GM04503 (cell line): ENCODE measurements around the gene GRID1.

Source experiments
- DNase-seq: peaks from one replicate; pipeline ENCODE4 v3.0.0-alpha.2; 2012; ENCODE audit warnings: low read depth

Gene GRID1

GRCh38 chr10:86291616-86292340 lies 74.8 kb downstream of the GRID1 start:
- DNase-seq: no peak

DNA sequence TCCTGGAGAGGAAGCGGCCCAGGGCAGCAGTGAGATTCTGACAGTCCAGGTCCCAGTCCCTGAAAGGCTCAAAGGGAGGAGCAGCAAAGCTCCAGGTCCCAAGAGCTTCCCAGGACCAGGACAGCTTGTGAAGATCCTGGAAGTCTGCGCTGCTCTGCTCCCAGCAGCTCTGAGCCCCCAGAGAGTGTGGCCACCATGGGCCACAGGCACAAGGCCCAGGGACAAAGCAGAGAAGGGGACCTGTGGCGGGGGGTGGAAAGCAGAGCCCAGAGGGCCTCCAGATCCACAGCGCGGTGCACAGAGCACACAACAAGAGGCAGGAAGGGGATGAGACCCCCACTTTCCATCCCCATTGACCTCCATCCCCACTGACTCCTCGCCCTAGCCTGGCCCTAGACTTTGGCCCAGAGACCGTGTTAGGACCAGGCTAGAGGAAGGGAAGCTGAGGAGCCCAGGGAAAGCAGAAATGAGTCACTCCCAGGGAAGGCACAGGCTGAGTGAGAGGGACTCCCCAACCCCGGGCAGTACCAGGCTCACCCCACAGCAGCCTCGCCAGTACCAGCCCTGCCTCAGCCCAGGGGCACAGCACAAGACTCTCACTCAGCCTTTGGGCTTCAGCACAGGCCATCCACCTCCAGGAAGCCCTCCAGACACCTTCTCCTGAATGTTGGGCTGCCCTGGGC lies 75.5 kb downstream of the GRID1 start:
- DNase-seq: no peak

GRCh38 chr10:86289577-86289868 lies 77.1 kb downstream of the GRID1 start:
- no peak for DNase-seq

- no peak for DNase-seq
These were observed 77.7 kb downstream of the GRID1 start for GRCh38 chr10:86288695-86289576.

DNA sequence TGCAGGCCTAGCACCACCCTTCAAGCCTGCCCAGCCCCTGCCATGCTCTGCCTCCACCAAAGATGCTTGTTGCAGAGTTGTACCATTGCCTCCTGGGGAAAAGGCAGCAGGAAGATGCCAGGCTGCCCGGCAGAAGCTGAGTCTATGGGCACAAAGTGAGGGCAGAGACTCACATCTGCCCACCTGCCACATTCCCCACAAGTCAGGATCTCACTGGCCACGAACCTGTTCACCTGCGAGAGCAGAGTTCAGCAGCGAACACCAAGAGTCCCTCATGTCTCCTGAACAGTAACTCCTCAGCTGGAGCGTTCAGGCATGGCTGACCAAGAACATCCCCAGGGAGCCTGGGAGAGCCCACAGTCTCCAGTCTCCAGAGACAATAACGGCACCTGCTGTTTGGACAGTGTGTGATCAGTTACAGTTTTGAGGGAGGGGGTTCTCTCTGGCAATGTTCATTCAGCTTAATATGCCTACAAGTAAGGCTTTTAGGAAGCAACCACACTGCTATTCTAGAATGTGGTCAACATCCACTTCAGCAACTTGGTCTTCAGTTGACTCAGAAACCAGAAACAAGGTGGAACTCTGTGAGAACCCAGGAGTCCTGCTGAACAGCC lies 78.5 kb downstream of the GRID1 start:
- DNase-seq: no peak

DNA sequence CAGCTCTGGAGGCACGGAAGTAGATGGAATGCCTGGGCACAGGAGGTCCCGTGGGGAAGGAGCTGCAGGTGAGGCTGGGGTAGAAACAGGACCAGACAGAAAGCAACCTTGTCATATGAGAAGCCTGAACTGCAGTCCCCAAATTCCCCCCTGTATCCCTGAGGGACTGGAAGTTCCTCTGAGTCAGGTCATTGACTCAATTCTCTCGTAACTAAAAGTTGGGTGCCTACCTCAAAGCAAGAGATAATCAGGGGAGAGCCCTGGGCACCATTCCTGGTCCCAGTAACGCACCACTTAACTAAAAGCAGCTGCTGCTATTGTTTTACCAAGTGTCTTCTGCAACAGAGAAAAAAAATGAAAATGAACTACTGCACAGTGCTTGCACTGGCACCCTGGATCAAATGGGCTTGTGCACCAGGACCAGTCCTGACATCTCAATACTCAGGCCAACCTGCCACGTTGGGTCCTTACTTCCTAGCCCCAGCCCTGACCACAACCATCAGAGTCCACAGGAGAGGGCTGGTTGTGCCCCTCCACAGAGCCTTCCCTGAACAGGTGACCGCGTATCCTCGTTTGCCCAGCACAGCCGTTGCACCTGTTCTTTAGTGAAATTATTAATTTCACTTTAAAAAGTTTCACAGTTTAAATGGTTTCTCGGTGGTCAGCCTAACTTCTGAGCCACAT lies 79.3 kb downstream of the GRID1 start:
- no peak for DNase-seq

DNA sequence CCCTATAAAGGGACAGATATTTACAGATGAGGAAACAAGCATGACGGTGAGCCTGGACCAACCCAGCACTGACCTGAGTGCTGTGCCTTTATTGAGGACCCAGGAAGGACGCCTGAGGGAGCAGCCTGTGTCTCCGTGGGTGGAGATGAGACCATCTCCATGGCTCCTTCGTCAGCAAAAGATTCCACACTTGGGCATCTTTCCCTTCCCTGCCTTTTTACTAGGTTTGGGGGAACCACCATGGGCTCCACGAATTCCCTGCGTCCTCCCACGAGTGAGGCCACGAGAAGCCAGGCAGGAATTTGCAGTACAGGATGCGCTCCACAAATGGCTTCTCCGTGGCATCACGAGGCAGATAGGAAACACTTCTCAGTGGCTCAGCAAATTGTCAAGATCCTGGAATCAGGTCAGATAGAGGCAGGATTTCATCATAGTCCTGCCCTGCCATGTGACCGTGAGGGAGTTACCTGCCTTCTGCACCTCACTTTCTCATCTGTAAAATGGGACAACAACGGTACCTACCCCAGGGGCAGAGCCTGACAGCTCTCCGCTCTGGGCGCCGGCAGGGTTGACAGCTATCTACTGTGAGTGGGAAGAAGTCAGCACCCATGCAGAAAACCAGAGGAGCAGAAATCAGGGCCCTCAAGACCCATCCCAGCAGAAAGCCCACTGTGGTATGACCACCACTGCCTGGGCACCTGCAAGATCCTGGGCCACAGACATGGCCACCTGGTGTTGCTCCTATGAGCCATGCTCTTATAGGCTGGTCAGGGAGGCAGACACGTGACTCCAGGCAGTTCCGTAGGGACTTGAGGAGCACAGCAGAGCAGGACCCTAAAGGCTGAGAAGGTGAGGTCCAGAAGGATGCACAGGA lies 80.1 kb downstream of the GRID1 start:
- DNase-seq: no peak

DNA sequence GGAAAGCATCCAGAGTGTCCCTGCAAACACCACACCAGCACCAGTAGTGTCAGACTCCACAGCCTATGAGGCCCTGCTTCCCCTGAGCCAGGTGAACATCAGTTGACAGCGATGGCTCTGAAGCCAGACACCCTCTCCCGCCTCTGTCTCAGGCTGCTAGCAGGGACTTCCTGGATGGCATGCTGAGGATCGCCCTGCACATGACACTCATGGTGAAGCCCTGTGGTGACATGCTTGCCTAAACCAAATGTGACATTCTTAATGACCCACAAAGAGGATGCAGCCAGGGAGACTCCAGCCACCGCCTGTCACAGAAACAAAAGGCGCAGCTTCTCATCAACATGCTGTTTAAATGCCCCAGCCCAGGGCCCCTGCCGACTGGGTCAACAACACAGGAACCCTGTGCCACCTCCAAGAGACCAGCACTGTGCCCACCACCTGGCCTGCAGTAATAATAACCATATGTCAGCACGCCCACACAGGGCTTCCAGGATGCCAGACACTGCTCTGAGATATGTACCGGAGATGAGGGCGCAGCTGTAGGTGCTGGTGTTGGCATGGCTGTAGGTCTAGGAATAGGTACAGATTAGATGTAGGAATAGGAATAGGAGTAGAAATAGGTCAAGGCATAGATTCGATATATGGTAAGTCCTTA lies 81.3 kb downstream of the GRID1 start:
- DNase-seq: no peak

DNA sequence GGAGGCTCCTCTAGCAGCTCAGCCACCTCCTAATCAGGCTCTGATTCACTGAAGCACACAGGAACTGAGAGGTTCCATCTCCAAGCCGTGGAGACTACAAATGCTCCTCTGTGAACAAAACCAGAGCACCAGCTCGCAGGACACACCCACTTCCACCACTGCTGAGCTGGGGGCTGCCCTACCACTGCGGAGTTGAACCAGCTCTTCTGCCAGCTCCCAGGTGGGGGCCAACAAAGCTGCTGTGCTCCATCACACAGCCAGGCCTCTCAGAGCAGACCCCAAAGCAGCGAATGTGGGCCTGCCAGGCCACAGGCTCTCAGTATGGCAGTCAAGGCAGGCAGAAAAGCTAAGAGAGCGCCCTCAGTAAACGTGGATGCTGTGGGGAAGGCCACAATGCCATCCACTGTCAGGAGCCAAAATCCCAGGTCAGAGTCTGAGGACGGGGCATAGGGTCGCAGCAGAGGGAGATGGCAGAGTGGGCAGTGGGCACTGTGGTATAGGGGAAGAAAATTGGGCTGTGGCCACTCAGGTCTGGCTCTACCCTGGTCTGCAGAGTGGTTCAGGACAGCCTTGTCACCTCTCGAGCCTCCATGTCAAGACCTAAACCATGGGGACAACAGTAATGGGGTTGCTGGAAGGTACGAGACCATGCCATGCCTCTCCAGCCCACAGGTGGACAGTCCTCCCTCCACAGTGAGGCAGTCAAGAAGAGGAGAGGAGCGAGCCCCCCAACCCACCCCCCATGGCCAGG lies 82.1 kb downstream of the GRID1 start:
- DNase-seq: no peak

GRCh38 chr10:86283466-86284287 lies 82.9 kb downstream of the GRID1 start:
- DNase-seq: no peak

DNA sequence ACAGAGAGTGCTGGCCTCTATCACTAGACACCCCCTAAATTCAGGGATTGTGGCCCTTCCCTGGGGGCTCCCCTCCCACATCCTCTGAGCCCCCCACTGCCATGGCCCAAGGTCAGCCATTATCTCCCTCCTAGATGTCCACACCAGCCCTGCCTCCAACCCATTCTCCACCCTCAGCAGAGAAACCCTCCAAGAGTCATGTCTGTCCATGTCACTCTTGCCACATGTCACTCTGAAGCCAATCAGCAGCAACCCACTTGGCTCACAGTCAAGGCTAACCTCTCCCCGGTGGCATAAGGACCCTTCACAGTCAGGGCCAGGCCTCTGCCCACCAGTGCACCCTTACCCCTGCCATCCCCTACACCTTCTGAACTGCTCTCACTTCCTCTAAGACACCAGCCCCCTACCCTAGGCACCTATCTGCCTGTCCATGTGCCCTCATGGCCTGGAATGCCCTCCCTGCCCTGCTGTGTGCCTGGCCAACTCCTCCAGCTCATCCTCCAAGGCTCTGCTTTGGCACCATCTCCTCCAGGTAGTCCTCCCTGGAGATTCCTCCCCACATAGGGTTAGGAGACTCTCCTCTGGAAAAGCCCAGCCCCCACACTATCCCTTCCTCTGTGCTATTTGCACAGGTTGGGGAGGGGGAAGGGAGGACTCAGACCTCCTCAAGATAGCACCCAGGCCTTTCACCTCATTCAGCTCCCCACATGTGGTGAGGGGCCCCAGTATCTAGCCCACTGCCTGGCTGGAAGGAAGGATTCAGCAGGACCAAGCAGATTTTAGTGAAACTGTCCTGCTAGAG lies 83.7 kb downstream of the GRID1 start:
- no peak for DNase-seq

DNA sequence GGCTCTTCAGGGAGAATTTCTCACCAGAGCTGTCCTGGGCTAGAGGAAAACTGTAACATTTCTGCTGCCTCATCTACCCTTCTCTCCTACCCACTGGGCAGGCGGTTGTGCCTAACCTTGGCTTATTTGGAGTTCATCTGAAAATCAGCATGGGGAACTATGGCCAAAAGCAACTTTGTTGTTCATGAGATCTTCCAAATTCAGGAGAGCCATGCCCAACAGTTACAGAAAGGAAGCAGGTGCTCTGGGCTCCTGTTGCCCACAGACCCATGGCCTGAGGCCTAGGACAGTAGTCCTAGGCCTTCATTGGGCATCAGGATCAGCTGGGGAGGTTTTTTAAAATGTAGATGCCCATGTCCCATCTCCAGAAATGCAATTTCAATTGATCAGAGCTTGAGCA lies 85.2 kb downstream of the GRID1 start:
- DNase-seq: no peak

GRCh38 chr10:86269332-86269731 lies 97.3 kb downstream of the GRID1 start:
- DNase-seq: no peak

GRCh38 chr10:86267286-86268195 lies 99.1 kb downstream of the GRID1 start:
- DNase-seq: no peak

DNA sequence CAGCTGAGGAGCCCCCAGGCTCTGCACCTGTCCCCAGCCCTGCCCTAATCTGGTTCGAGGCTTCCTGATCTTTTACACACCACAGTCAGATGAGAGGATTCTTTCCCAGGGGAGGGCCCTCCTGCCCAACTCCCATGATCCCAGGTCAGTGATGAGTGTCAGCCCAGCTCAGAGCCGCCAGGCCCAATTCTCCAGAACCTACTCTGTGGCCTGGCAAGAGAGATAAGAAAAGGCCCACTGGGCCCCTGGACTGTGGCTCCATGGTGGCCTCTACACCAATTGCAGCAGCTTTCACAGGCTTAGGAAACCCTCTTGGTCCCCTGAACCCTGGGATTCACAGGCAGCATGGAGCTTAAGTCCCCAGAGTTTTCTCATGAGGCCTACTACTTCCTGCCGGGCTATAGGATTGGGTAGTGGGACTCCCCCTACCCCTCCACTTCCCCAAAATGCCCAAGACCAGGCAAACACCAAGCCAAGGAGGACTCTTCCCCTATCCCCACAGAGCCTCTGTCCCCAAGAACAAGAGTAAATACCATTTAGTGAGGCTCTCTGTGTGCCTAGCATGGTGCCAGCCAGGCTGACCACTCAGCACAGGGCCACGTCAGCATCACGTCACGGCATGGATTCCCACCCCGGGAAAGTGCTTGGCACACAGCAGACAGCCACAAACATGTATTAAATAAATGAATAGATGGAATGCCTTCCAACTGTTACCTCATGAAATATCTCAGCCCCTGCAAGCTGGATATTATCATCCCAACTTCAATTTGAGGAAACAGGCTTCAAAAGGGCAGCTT lies 100.0 kb downstream of the GRID1 start:
- DNase-seq: no peak

DNA sequence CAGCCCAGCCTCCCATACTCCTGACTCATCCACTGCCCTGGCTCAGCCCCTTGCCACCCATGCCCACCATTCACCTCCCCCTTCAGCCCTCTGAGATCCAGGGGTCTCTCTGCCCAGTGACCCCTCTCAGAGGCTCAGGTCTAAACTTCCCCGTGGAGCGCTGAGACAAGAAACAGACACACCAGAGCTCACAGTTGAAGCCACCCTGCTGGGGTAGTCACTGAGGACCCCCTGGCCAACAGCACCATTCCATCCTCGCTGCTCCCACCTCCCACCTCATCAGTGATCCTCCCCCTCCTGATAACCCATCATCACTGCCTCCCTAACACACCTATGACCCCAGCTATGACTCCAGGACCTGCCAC lies 100.7 kb downstream of the GRID1 start:
- no peak for DNase-seq
